Measurements from ENCODE around the gene CCDC106.

Gene CCDC106

GRCh38 chr19:55620410-55621204 is 27.4 kb upstream of the CCDC106 start:
- Mint-ChIP-seq H3K36me3 (peaks cover 19 to 38% of the 10 kb centered on the region in 2 donors), H3K9me3 (peaks cover 2 to 3% of the 10 kb centered on the region in 2 donors), H3K4me1 (peaks cover 10 to 25% of the 10 kb centered on the region in 2 donors), H3K27ac (no peak overlapping the region), H3K4me3 (no peak overlapping the region), H3K27me3 (no peaks in the 10 kb centered on the region)
- no peak for ATAC-seq (replicated peaks)
- no peak for DNase-seq

GRCh38 chr19:55621205-55621672 is 26.8 kb upstream of the CCDC106 start:
- H3K27ac Mint-ChIP-seq: peak overlapping the region; percentile 47
- no peak for ATAC-seq (replicated peaks)
- H3K4me1 Mint-ChIP-seq: peaks cover 10 to 25% of the 10 kb centered on the region in 2 donors

GRCh38 chr19:55621673-55622231 is 26.3 kb upstream of the CCDC106 start:
- Mint-ChIP-seq H3K36me3 (peaks cover 16 to 35% of the 10 kb centered on the region in 2 donors), H3K27ac (peak overlapping the region; percentile 47), H3K9me3 (peaks cover 2 to 3% of the 10 kb centered on the region in 2 donors), H3K4me1 (peaks cover 10 to 25% of the 10 kb centered on the region in 2 donors), H3K4me3 (no peak overlapping the region), H3K27me3 (no peaks in the 10 kb centered on the region)
- no peak for ATAC-seq (replicated peaks)
- DNase-seq: no peak

More at GRCh38 chr19:55621205-55621672, 26.8 kb upstream of the CCDC106 start:
- H3K36me3 Mint-ChIP-seq: peaks cover 19 to 38% of the 10 kb centered on the region in 2 donors
- peaks cover 2 to 3% of the 10 kb centered on the region in 2 donors for H3K9me3 Mint-ChIP-seq
- no peaks in the 10 kb centered on the region for H3K27me3 Mint-ChIP-seq
- no peak for DNase-seq
- no peak overlapping the region for H3K4me3 Mint-ChIP-seq

- no peak for ATAC-seq (replicated peaks)
- peak overlapping the region; percentile 87 for H3K27ac Mint-ChIP-seq
- no peak for DNase-seq
- H3K27me3 Mint-ChIP-seq: no peaks in the 10 kb centered on the region
- H3K4me1 Mint-ChIP-seq: peaks cover 10 to 25% of the 10 kb centered on the region in 2 donors
- H3K9me3 Mint-ChIP-seq: peaks cover 2 to 3% of the 10 kb centered on the region in 2 donors
- peaks cover 10 to 29% of the 10 kb centered on the region in 2 donors for H3K36me3 Mint-ChIP-seq
- H3K4me3 Mint-ChIP-seq: no peak overlapping the region
Measured at GRCh38 chr19:55622242-55622969, 25.6 kb upstream of the CCDC106 start.

- peaks cover 10 to 25% of the 10 kb centered on the region in 2 donors for H3K4me1 Mint-ChIP-seq
- peaks cover 7 to 25% of the 10 kb centered on the region in 2 donors for H3K36me3 Mint-ChIP-seq
- peaks cover 2 to 3% of the 10 kb centered on the region in 2 donors for H3K9me3 Mint-ChIP-seq
- no peak overlapping the region for H3K4me3 Mint-ChIP-seq
- ATAC-seq (replicated peaks): no peak
- peaks cover 0 to 2% of the 10 kb centered on the region in 2 donors for H3K27me3 Mint-ChIP-seq
- no peak for DNase-seq
- no peak overlapping the region for H3K27ac Mint-ChIP-seq
Measured at GRCh38 chr19:55623130-55623529, 24.9 kb upstream of the CCDC106 start.

- H3K27ac Mint-ChIP-seq: no peak overlapping the region
- DNase-seq (no peak), ATAC-seq (replicated peaks) (no peak)
- H3K36me3 Mint-ChIP-seq: peaks cover 6 to 23% of the 10 kb centered on the region in 2 donors
- H3K4me1 Mint-ChIP-seq: peaks cover 9 to 25% of the 10 kb centered on the region in 2 donors
- peaks cover 0 to 4% of the 10 kb centered on the region in 2 donors for H3K27me3 Mint-ChIP-seq
- H3K9me3 Mint-ChIP-seq: peaks cover 2 to 3% of the 10 kb centered on the region in 2 donors
- peak overlapping the region; percentile 91 to 97 for H3K4me3 Mint-ChIP-seq
Measured at GRCh38 chr19:55623561-55623960, 24.5 kb upstream of the CCDC106 start.

GRCh38 chr19:55624109-55625003 is 23.7 kb upstream of the CCDC106 start, which contains the start of gene ZNF784:
Gene ZNF784 (minus strand): TSS chr19:55624566. CDS start chr19:55624561, 5 bp downstream.
- peak; percentile 80 to 82 for ATAC-seq (replicated peaks)
- Mint-ChIP-seq H3K27ac (peak within 1 kb of the TSS; percentile 99), H3K36me3 (peaks cover 4 to 21% of the 10 kb centered on the region in 2 donors), H3K4me3 (peak within 1 kb of the TSS; percentile 91 to 97), H3K27me3 (peaks cover 0 to 4% of the 10 kb centered on the region in 2 donors), H3K9me3 (peaks cover 2 to 3% of the 10 kb centered on the region in 2 donors), H3K4me1 (peaks cover 8 to 25% of the 10 kb centered on the region in 2 donors)
- peak; percentile 85 for DNase-seq

- ATAC-seq (replicated peaks): no peak
- Mint-ChIP-seq H3K36me3 (peaks cover 4 to 21% of the 10 kb centered on the region in 2 donors), H3K4me3 (peak overlapping the region; percentile 91 to 97), H3K9me3 (peaks cover 2 to 3% of the 10 kb centered on the region in 2 donors), H3K4me1 (peaks cover 8 to 25% of the 10 kb centered on the region in 2 donors), H3K27me3 (peaks cover 0 to 4% of the 10 kb centered on the region in 2 donors), H3K27ac (peak overlapping the region; percentile 99)
- DNase-seq: no peak
Measured at GRCh38 chr19:55625004-55625326, 23.0 kb upstream of the CCDC106 start.

- no peak overlapping the region for H3K27ac Mint-ChIP-seq
- peaks cover 0 to 9% of the 10 kb centered on the region in 2 donors for H3K36me3 Mint-ChIP-seq
- H3K9me3 Mint-ChIP-seq: peaks cover 2 to 3% of the 10 kb centered on the region in 2 donors
- DNase-seq (no peak), ATAC-seq (replicated peaks) (no peak)
- peaks cover 0 to 4% of the 10 kb centered on the region in 2 donors for H3K27me3 Mint-ChIP-seq
- H3K4me3 Mint-ChIP-seq: no peak overlapping the region
- H3K4me1 Mint-ChIP-seq: peaks cover 8 to 18% of the 10 kb centered on the region in 2 donors
Measured at GRCh38 chr19:55626350-55626749, 21.7 kb upstream of the CCDC106 start.

- H3K27ac Mint-ChIP-seq: no peak overlapping the region
- H3K4me3 Mint-ChIP-seq: peak overlapping the region in 1 of 2 donors; percentile 7
- DNase-seq: peak; percentile 81
- peaks cover 0 to 4% of the 10 kb centered on the region in 2 donors for H3K27me3 Mint-ChIP-seq
- H3K4me1 Mint-ChIP-seq: peaks cover 31 to 49% of the 10 kb centered on the region in 2 donors
- H3K36me3 Mint-ChIP-seq: peaks cover 22 to 25% of the 10 kb centered on the region in 2 donors
- H3K9me3 Mint-ChIP-seq: no peaks in the 10 kb centered on the region
- peak; percentile 53 to 60 for ATAC-seq (replicated peaks)
Measured at GRCh38 chr19:55632463-55632834, 15.6 kb upstream of the CCDC106 start.

GRCh38 chr19:55633861-55634260 is 14.2 kb upstream of the CCDC106 start:
- ATAC-seq (replicated peaks) (no peak), DNase-seq (no peak)
- Mint-ChIP-seq H3K4me3 (peak overlapping the region in 1 of 2 donors; percentile 74), H3K36me3 (peaks cover 26 to 37% of the 10 kb centered on the region in 2 donors), H3K4me1 (peaks cover 38 to 61% of the 10 kb centered on the region in 2 donors), H3K9me3 (peaks cover 0 to 2% of the 10 kb centered on the region in 2 donors), H3K27me3 (no peaks in the 10 kb centered on the region), H3K27ac (peak overlapping the region; percentile 90)

GRCh38 chr19:55635334-55635717 is 12.7 kb upstream of the CCDC106 start:
- ATAC-seq (replicated peaks) (peak; percentile 29 to 35), DNase-seq (no peak)
- peaks cover 45 to 73% of the 10 kb centered on the region in 2 donors for H3K4me1 Mint-ChIP-seq
- peaks cover 0 to 4% of the 10 kb centered on the region in 2 donors for H3K9me3 Mint-ChIP-seq
- peak overlapping the region; percentile 100 for H3K27ac Mint-ChIP-seq
- H3K36me3 Mint-ChIP-seq: peaks cover 34 to 49% of the 10 kb centered on the region in 2 donors
- H3K4me3 Mint-ChIP-seq: peak overlapping the region; percentile 89 to 98
- H3K27me3 Mint-ChIP-seq: no peaks in the 10 kb centered on the region

GRCh38 chr19:55635856-55636440 is 12.1 kb upstream of the CCDC106 start:
- H3K9me3 Mint-ChIP-seq: peaks cover 0 to 4% of the 10 kb centered on the region in 2 donors
- peaks cover 48 to 76% of the 10 kb centered on the region in 2 donors for H3K4me1 Mint-ChIP-seq
- peak overlapping the region; percentile 89 to 98 for H3K4me3 Mint-ChIP-seq
- H3K36me3 Mint-ChIP-seq: peaks cover 37 to 52% of the 10 kb centered on the region in 2 donors
- H3K27me3 Mint-ChIP-seq: no peaks in the 10 kb centered on the region
- peak overlapping the region; percentile 100 for H3K27ac Mint-ChIP-seq
- DNase-seq (no peak), ATAC-seq (replicated peaks) (no peak)

All from stimulated activated naive B cell treated with anti-CD40 and anti-IgM and Interleukin-4, amounts not matched to agents 10 μg/mL and 1 μg/mL and 100 μg/mL, for 72 hours (primary cell).